Right forelimb (tissue), 1 donor: Measurements from ENCODE around the gene SPATA9.
"Not testable (repeated sequence)": the region's sequence is repeated elsewhere in the genome, so short reads cannot be mapped to it uniquely, and the experiment has no call there.

Source experiments
- DNase-seq: peaks from one replicate; pipeline ENCODE4 v3.0.0-alpha.2; 2018

Gene SPATA9

DNA sequence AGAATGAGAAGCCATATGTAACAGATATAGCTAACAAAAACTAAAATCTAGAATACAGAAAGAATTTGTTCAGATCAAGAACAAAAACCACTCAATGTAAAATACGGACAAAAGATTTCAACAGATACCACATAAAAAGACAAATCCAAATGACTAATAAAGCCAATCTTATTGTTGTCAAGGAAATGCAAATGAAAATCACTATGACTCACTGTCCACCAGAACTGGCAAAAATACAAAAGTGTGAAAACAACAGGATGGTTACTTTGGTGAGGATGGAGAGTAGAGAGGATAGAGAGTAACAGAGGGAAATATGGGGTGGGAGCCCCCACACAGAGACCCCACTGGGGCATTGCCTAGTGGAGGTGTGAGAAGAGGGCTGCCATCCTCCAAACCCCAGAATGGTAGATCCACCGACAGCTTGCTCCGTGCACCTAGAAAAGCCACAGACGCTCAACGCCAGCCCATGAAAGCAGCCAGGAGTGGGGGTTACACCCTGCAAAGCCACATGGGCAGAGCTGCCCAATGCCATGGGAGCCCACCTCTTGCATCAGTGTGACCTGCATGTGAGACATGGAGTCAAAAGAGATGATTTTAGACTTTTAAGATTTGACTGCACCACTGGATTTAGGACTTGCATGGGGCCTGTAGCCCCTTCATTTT is 33.1 kb upstream of the SPATA9 start:
- DNase-seq, result no peak

DNA sequence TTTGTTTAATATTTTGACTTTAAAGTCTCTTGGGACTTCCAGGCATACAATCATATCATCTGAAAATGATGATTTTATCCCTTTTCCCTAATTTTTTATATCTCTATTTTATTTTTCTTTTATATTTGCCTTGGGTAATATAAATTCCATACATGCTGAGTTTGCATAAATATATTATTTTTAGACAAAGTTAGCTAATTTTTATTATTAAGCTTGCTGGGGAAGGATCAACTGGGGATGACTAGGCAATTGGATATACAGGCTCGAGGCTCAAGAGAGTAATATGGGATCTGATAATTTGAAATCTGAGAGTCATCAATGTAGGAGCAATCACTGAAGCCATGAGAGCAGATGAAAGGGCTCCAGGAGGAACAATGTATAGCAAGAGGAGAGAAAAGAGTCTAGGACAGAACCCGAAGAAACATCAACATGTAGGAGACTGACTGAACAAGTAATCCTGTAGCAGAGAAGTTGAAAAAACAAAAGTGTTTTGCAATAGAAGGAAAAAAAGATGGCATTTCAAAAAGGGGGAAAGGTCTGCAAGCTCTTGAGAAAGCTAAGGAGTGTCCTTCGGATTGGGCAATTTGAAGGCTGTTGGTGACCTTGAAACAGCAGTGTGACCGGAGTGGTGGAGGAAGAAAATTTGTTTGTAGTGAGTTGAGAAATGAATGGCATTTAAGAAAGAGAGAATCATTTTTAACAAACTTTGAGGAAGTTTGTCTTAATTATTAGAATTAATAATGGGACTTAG is 31.3 kb upstream of the SPATA9 start:
- no peak for DNase-seq

DNA sequence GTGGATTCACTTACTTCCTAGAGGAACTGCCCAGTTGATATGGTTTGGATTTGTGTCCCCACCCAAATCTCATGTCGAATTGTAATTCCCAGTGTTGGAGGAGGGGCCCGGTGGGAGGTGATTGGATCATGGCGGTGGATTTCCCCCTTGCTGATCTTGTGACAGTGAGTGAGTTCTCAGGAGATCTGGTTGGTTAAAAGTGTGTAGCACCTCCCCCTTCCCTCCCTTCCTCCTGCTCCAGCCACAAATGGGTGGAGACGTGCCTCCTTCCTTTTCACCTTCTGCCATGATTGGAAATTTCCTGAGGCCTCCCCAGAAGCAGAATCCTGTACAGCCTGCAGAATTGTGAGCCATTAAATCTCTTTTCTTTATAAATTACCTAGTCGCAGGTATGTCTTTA is 30.5 kb upstream of the SPATA9 start:
- not testable (repeated sequence) for DNase-seq

DNA sequence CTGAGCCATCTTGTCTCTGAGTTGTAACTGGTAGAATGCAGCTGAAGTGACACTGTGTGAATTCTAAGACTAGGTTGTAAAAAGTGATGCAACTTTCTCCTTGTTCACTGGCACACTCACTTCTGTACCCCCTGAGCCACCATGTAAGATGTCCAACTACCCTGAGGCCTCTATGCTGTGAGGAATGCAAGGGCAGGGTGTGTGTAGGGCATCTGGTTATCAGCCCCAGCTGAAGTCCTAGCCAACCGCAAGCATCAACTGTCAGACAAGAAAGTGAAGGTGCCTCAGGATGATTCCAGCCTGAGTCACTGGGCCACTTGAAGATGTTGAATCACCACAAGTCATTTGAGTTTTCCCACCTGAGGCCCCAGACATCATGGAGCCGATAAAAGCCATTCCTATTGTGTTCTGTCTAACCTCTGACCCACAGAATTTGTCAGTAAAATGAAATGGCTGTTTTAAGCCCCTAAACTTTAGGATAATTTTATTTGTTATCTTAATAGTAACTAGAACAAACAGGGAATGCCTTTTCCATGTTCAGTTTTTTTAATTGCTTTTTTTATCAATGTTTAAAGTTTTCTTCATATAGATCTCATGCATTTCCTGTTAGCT is 29.7 kb upstream of the SPATA9 start:
- DNase-seq, result no peak

DNA sequence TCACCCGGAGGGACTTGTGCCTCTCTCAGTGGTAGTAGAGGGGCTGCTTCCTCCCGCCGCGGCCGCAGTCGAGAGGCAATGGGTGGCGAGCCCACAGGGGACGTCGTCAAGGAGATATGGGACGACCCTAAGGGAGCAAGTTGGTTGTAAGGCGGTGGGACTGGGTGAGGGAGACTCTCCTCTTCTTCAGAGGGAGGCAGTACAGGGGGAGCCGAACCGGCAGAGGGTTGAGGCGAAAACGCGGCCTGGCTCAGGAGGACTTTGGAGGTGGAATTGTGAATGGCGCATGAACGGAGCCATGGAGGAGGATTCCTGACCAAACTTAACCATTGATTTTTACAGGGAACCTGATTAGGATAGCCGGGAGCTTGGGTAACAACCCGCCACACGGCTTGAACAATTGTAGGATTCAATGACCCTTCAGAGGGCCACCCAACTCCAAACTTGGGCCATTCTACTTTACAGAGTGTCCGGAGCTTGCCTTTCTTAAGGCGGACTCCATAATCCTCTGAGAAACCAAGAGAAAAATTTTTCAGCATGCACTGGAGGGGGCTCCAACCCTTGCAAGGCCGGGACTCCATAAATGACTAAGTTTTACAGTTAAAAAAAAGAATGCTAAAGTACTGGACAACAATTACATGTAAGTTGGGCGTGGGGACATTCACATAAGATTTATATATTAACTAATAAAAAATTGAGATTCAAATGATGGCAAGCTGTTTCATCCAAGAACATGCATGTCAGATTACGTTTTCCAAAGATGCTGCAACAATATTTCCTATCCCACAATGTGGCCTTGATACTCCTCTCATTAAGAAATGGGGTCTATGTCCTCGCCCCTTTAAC is 28.9 kb upstream of the SPATA9 start:
- no peak for DNase-seq

DNA sequence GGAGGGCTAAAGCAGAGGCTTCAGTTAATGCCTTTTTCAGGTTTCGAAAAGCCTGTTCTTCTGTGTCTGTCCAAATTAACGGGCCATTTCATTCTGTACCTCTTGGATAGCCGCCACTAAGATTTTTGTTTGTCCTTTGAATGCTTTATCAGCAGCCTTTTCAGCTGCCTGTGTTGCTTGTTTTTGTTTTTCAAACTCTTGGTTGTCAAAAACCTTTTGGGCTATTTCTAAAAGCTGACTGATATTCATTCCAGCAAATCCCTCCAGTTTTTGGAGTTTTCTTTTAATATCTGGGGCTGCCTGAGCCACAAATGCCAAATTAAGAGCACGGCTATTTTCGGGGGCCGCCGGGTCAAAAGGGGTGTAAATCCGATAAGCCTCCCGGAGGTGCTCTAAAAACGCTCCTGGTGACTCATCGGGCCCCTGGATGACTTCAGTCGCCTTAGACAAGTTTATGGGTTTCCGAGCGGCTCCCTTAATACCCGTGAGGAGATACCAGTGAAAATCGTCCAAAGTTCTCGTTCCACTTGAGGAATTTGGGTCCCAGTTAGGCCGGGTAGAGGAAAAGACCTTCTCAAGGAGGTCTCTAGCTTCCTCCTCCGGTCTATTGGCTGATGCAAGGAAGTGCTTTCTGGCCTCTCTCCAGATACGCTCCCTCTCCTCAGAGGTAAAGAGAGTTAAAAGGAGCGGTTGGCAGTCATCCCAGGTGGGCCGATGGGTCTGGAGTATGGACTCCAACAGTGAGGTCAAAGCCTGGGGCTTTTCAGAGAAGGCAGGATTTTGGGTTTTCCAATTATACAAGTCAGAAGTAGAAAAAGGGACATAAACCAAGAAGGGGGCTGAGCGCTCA is 28.1 kb upstream of the SPATA9 start:
- DNase-seq, result peak; percentile 53

DNA sequence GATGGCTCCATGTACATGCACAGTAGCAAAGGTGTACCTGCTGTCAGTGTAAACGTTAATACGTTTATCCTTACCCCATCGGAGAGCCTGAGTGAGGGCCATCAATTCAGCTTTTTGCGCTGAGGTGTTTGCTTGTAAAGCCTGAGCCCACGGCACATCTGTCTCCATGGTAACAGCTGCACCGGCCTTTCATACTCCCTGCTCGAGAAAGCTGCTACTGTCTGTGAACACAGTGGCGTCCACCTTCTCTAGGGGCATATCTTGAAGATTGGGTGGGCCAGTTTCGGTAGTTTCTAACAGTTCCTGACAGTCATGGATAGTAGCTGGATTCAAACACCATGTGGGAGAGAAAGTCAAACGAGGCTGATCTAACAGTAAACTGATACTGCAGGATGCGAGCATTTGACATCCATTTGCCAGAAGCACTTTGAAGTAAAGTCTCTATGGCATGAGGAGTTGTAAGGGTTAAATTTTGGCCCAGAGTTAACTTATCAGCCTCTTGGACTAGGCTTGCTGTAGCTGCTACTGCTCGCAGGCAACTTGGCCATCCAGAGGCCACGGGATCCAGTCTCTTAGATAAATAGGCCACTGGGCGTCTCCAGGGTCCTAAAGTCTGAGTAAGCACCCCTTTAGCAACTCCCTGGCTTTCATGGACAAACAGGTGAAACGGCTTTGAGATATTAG is 27.3 kb upstream of the SPATA9 start:
- peak; percentile 55 for DNase-seq

DNA sequence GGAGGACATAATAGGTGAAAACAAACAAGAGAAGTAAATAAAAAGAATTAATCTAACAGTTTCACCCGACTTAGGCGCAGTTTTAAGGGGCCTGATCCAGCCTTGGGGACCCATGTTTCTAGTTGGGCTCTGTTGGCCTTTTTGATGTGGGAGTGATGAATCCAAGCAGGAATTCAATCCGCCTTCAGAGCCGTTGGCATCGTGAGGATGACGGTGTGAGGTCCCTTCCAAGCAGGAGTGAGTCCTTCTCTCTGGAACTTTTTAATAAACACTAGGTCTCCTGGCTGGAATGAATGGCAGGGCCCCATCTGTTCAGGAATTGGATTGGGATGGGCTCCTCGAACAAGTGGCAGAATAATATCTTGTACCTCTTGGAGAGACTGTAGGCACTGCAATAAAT is 26.1 kb upstream of the SPATA9 start:
- DNase-seq, result no peak

DNA sequence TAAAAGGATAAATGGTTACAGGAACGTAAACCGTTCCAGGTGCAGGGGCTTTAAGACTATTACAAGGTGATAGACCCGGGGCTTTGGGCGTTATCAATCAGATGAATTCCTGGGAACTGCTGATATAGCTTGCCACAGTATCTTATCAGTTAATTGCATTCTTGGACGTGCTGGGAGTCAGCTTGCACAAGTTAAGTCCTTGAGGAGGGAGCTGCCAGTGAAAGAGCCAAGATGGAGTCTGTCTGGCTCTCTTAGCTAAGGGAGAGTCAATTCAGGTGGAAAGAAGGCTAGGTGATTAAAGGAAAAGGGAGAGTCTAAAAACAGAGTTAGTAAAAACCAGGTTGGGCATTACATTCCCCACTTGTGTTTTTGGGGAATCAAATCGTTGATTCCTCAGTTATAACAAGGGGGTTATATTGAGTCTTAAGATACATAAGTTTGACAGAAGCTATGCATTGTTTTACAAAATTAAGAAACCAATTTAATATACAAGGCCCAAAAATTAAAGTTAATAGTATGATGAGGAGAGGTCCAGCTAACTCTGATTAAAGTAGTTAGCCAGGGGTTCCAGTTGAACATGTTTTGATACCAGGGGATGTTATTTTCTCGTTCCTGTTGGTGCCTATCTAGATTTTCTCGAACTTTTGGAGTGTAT is 24.9 kb upstream of the SPATA9 start:
- DNase-seq, result not testable (repeated sequence)

DNA sequence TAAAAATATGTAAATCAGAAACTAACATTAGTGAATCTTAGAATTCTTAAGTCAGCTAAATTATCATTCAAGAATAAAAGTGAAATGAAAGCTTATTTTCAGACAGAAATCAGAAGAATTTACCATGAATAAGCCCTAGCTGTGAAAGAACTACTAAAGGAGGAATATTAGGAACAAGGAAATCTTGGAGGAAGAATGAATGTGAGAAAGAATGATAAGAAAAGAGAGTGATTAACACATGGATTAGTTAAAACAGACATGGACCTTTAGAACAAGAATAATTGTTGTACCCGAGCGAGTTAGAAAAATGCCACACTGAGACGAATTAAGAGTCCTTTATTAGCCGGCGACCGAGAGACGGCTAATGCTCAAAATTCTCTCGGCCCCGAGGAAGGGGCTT is 24.3 kb upstream of the SPATA9 start:
- DNase-seq, result no peak

DNA sequence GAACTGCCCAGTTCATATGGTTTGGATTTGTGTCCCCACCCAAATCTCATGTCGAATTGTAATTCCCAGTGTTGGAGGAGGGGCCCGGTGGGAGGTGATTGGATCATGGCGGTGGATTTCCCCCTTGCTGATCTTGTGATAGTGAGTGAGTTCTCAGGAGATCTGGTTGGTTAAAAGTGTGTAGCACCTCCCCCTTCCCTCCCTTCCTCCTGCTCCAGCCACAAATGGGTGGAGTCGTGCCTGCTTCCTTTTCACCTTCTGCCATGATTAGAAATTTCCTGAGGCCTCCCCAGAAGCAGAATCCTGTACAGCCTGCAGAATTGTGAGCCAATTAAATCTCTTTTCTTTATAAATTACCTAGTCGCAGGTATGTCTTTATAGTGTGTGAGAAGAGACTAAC is 23.4 kb upstream of the SPATA9 start:
- DNase-seq, result not testable (repeated sequence)

DNA sequence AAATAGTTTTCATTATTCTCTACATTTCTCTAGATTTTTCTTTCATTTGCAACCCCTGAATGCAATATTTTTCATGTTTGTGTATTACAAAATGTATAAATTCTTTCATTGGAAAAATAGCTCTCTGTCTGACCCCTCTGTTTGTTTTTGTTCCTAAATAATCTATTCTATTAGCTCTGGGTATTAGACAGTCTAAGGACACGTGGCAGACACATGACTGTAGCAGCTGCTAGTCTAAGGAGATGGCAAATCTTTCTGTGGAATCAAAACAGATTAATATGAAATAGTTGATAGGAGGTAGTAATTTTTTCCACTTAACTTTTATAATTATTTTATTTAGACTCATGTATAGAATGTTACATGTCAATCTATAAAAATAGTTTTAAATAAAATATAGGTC is 21.4 kb upstream of the SPATA9 start:
- no peak for DNase-seq

DNA sequence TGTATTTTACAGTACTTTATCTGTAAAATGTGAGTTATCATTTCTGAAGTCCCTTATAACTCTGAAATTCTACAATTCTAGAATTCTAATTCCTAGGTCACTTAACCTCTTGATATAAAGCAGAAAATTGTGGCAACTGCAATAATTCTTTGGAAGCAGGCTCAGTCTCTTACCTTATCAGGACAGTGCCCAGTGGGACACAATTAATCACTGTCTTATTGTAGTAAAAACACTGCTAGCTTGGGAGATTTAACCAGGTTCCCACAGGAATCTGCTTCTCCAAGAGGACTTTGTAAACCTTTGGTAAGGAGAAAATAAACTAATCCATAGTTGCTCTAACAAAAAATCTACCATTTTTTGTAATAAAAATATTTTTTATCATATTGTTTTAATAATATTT is 18.3 kb upstream of the SPATA9 start:
- DNase-seq, result no peak

DNA sequence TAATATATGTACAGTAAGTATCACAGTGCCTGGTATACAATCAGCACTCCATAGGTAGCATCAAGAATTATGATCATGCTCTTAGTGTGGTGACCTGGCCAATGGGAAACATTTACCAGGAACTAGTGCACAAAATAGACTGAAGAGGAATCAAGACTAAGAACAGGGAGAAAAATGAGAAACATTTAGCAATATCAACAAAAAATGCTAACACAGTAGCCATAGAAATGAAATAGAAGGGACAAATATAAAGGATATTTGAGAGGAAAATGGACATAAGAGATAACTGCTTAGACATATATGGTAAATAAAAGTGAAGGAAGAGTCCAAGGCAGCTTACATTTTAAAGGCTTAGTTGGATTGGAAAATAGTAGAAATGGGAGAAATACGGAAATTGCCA is 16.5 kb upstream of the SPATA9 start:
- DNase-seq, result no peak

DNA sequence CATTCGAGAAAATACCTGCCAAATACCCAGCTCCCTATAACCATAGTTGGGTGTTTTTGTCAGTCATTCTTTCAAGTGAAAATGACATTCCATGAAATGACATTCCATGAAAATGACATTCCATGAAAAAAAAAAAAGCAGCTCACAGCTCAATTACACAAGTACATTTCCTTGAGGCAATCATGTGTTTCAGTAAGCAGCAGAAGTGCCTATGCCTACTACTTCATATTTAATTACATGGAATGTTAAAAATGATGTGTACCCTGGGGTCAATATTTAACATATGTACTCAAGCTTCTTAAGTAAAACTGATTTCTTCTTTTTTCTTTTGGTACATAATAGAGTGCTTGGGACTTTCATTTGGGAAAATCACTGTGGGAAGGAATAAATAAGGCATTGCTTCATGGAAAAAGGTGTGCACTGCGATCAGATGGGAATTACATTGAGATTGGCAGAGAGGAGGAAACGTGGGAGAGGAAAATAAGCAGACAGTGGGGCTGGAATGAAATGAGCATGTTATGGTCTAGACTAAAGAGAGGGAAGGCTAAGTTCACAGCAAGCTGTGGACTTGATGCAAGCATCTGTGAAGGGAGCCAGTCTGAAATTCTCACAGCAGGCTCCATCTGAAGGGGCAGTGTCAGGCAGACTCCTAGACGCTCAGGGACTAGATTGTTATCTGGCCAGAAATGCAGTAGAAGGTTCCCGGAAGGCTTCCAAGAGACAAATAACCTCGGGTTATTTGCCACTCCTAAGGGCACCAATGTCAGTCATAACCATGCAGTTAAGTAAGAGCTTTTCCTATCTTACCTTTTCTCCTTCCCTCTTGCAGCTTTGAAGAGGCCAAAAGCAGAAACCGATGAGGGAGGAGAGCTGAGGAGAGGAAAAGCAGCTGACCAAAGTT is 15.2 kb upstream of the SPATA9 start:
- no peak for DNase-seq

DNA sequence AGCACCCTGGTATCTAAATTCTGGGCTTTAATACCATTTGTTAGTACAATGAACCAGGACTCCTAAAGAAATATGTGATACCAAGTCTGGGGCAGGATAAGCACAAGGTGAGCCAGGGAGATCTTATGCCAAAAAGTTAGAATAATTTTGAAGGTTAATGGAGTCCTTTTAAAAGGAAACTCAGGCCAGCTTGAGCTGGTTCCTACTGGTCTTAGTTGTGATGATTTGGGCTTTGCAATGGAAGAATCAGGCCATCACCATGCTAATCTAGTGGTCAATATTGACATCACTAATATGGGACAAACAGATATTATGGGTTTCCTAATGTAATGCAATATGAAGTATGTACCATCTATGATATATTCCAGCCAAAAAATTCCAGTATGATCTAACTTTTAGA is 7.5 kb upstream of the SPATA9 start:
- DNase-seq, result no peak

DNA sequence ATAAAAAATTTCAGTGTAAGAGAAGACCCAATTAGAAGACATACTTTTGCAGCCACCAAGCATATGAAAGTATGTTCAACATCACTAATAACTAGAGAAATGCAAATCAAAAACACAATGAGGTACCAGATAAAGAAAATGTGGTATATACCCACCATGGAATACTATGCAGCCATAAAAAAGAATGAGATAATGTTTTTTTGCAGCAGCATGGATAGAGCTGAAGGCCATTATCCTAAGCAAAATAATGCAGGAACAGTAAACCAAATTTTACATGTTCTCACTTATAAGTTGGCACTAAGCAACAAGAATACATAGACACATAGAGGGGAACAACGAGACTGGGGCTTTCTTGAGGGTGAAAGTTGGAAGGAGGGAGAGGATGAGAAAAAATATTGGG is 6.9 kb upstream of the SPATA9 start:
- no peak for DNase-seq

DNA sequence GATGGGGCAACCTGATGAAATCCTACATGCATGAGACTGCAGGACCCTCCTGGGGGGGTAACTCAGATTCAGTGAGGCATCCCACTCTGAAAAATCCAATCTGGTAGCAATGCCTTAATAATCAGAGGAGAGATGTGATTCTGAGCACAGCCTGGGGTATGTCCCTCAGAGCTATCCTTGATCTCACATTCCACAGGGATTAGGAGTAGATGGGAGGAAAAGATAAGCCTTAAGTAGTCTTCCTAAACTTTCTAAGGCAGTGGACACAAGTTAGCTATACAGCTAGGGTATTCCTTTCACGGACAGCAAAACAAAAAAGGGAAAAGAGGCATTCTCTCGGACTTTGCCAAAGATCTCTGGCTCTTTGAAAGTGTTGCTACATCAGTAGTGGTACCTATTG is 3.9 kb upstream of the SPATA9 start:
- DNase-seq, result no peak

DNA sequence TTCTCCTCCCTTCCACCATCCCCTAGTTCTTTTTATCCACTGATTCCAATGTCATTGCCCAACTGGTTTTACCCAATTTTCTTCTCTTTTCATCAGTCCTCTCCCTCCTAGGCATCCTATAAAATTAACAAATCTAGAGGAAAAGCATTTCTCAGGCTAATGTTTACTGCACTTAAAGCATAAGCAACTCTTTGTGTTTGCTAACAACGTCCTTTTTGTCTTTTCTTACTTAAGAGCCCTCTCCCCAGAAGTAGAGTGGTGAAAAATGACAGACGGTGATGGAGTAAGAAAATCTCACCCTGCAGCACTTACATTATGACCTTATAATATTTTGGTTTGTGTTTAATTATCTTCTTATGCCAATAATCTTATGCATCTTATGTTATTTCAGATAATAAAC is 1.6 kb upstream of the SPATA9 start:
- no peak for DNase-seq

DNA sequence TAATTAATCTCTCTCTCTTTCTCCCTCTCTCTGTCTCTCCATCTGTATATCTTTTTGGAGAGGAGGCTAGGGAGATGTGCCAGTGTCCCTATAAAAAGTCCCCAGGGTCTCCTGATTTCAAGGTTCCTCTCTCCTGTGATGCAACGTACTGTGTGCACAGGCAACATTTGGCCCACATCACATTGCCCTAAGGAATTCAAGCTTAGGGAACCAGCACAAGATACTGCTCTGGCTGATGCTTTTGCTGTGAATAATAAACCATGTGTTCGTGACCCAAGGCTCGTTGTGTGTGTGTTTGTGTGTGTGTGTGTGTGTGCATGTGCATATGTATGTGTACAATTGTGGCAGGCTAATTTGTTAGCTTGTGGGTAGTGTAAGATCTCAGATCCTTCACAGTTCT is 9.7 kb downstream of the SPATA9 start:
- no peak for DNase-seq
